H1 (cell line): ENCODE data around the gene SPATA21. TPM values are rescaled to one million over a fixed set of nuclear protein-coding genes. Genes with fewer than 3 reads are reported as not detected.

Source experiments
- CTCF ChIP-seq, 3 experiments: IDR thresholded peaks; 1 replicate in 2 of 3; 2 replicates in 1 of 3; pipeline versions ENCODE4 v1.5.1 to v1.6.1; 2011; ENCODE audit warnings: low read length in 3 of 3, mild to moderate bottlenecking in 3 of 3, inconsistent platforms in 2 of 3, low read depth in 1 of 3, moderate library complexity in 1 of 3; ENCODE audit not compliant: insufficient read depth in 1 of 3; ENCODE audit errors: control extremely low read depth in 1 of 3
- KDM1A ChIP-seq: fragments of 200-600, 300-600 bp; sonication (generic); IDR thresholded peaks from 2 replicates; pipeline ENCODE4 v1.7.1; 2016; ENCODE audit warnings: mild to moderate bottlenecking, low read length, borderline replicate concordance
- POLR2AphosphoS5 ChIP-seq: IDR thresholded peaks from 2 replicates; pipeline ENCODE4 v1.6.1; 2011; ENCODE audit warnings: low read depth, low read length
- TCF12 ChIP-seq: IDR thresholded peaks from 2 replicates; pipeline ENCODE4 v1.6.1; 2011; ENCODE audit warnings: low read depth, mild to moderate bottlenecking, low read length
- polyA plus RNA-seq, 7 experiments: library from polyadenylated mRNA; depleted of rRNA in 3 of 7; stranded (reverse) in 5 of 7; unstranded in 2 of 7; fragments of >200 nt in 5 of 7; fragments of 200-250 nt in 2 of 7; gene quantifications; 1 replicate in 5 of 7; 2 replicates in 1 of 7; 4 replicates in 1 of 7; pipeline versions ENCODE4 v1.2.1 to v1.2.3, GENCODE V29; 2011 to 2013; ENCODE audit warnings: missing spikeins in 2 of 7, mixed read lengths in 2 of 7
- total RNA-seq: library from RNA; stranded (reverse); fragmentation: NEBNext Ultra II Directional; extraction: Animal tissue kit (Norgen Biotek cat#: 25700); gene quantifications from 2 replicates; pipeline ENCODE4 v1.2.1, GENCODE V29; 2021

Gene SPATA21
- total and polyA plus RNA-seq, 2 of the 8 experiments (the other 6 are each of a cell fraction or from before 2014, with no cell fraction given) = not detected

GRCh38 chr1:16409536-16410152 is 27.6 kb downstream of the SPATA21 start (continued):
- TF ChIP-seq CTCF (IDR thresholded peaks at IDR 0.05; ENCODE audit: control extremely low read depth in 1 of 3, insufficient read depth in 1 of 3, low read depth in 1 of 3, low read length in 3 of 3) (no peak), KDM1A (no peak), TCF12 (no peak), POLR2AphosphoS5 (no peak)
